HepG2 (cell line): Measurements from ENCODE around the gene INTS14.

Experiments used
- ATRX ChIP-seq: sonication (generic); formaldehyde crosslinking; IDR thresholded peaks from 2 replicates; pipeline ENCODE4 v1.4.0; 2020; ENCODE audit warnings: missing genetic modification reagents, borderline replicate concordance
- EP300 ChIP-seq, 3 experiments: sonication (generic) in 1 of 3; formaldehyde crosslinking in 1 of 3; IDR thresholded peaks; 2 replicates each; pipeline versions ENCODE4 v1.5.1 to v1.6.1; 2011 to 2020; ENCODE audit warnings: low read depth in 2 of 3, low read length in 2 of 3, borderline replicate concordance in 1 of 3, improper control_type of control experiment in 1 of 3, mild to moderate bottlenecking in 1 of 3, missing genetic modification reagents in 1 of 3, moderate library complexity in 1 of 3
- MATR3 ChIP-seq: sonication (generic); formaldehyde crosslinking; IDR thresholded peaks from 2 replicates; pipeline ENCODE4 v1.4.0; 2020; ENCODE audit warnings: missing genetic modification reagents
- PHF8 ChIP-seq: sonication (generic); formaldehyde crosslinking; IDR thresholded peaks from 2 replicates; pipeline ENCODE4 v1.5.0; 2020; ENCODE audit warnings: missing genetic modification reagents
- POLR2A ChIP-seq, 2 experiments: IDR thresholded peaks; 2 replicates each; pipeline ENCODE4 v1.6.1; 2011; ENCODE audit warnings: low read depth in 2 of 2, low read length in 2 of 2, mild to moderate bottlenecking in 1 of 2, moderate library complexity in 1 of 2; ENCODE audit not compliant: insufficient read depth in 1 of 2
- TCF7L2 ChIP-seq: IDR thresholded peaks from 2 replicates; pipeline ENCODE4 v1.6.1; 2011; ENCODE audit warnings: mild to moderate bottlenecking, low read depth, low read length, moderate library complexity
- ZBTB38 ChIP-seq: sonication (generic); formaldehyde crosslinking; IDR thresholded peaks from 2 replicates; pipeline ENCODE4 v1.5.1; 2020; ENCODE audit warnings: mild to moderate bottlenecking, missing genetic modification reagents
- ZNF207 ChIP-seq: fragments of 450-650 bp; IDR thresholded peaks from 2 replicates; pipeline ENCODE4 v1.6.1; 2016; ENCODE audit warnings: antibody characterized with exemption, borderline replicate concordance
- ZNF446 ChIP-seq: sonication (generic); formaldehyde crosslinking; IDR thresholded peaks from 2 replicates; pipeline ENCODE4 v1.5.0; 2020; ENCODE audit warnings: mild to moderate bottlenecking, missing genetic modification reagents
- ZNF766 ChIP-seq: sonication (generic); formaldehyde crosslinking; IDR thresholded peaks from 2 replicates; pipeline ENCODE4 v1.5.0; 2020; ENCODE audit warnings: missing genetic modification reagents, borderline replicate concordance
- TF ChIP-seq, protein P1 (sequence below): sonication (generic); formaldehyde crosslinking; IDR thresholded peaks from 2 replicates; pipeline ENCODE4 v1.4.0; 2020; ENCODE audit warnings: missing genetic modification reagents
- TF ChIP-seq, protein P2 (sequence below): sonication (generic); formaldehyde crosslinking; IDR thresholded peaks from 2 replicates; pipeline ENCODE4 v1.5.0; 2020; ENCODE audit warnings: mild to moderate bottlenecking, missing genetic modification reagents, moderate library complexity

DNA sequence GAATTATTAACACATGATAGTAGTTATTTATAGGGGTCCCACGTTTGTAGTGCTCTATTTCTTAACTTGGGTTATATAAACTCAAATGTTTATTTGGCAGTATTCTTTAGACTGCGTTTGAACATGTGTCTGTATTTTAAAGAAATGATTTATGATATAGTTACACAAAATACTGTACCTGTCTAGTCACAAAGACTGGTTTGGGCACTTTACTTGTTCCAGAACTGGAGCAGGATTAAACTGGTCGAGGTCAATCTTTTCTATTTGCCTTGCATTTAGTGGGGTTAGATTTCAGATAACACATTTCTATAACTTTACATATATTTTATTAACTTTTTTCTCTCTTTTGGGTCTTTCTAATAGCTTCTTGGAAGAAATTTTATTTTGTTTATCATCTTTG lies 41.2 kb downstream of the INTS14 start:
- no peak for TF ChIP-seq ZNF766
- TF ChIP-seq ZBTB38 (CRISPR knock-in tag): no peak
- no peak for TF ChIP-seq TCF7L2
- TF ChIP-seq, protein P1, sequence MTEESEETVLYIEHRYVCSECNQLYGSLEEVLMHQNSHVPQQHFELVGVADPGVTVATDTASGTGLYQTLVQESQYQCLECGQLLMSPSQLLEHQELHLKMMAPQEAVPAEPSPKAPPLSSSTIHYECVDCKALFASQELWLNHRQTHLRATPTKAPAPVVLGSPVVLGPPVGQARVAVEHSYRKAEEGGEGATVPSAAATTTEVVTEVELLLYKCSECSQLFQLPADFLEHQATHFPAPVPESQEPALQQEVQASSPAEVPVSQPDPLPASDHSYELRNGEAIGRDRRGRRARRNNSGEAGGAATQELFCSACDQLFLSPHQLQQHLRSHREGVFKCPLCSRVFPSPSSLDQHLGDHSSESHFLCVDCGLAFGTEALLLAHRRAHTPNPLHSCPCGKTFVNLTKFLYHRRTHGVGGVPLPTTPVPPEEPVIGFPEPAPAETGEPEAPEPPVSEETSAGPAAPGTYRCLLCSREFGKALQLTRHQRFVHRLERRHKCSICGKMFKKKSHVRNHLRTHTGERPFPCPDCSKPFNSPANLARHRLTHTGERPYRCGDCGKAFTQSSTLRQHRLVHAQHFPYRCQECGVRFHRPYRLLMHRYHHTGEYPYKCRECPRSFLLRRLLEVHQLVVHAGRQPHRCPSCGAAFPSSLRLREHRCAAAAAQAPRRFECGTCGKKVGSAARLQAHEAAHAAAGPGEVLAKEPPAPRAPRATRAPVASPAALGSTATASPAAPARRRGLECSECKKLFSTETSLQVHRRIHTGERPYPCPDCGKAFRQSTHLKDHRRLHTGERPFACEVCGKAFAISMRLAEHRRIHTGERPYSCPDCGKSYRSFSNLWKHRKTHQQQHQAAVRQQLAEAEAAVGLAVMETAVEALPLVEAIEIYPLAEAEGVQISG (CRISPR knock-in tag): no peak
- TF ChIP-seq ZNF446: no peak
- no peak for TF ChIP-seq PHF8 (CRISPR knock-in tag)
- TF ChIP-seq EP300 (IDR thresholded peaks at IDR 0.05; ENCODE audit: low read depth in 2 of 2, low read length in 2 of 2): no peak
- TF ChIP-seq EP300 (CRISPR knock-in tag; IDR thresholded peaks at IDR 0.05; ENCODE audit: borderline replicate concordance): no peak
- no peak for TF ChIP-seq MATR3 (CRISPR knock-in tag)
- TF ChIP-seq, protein P2, sequence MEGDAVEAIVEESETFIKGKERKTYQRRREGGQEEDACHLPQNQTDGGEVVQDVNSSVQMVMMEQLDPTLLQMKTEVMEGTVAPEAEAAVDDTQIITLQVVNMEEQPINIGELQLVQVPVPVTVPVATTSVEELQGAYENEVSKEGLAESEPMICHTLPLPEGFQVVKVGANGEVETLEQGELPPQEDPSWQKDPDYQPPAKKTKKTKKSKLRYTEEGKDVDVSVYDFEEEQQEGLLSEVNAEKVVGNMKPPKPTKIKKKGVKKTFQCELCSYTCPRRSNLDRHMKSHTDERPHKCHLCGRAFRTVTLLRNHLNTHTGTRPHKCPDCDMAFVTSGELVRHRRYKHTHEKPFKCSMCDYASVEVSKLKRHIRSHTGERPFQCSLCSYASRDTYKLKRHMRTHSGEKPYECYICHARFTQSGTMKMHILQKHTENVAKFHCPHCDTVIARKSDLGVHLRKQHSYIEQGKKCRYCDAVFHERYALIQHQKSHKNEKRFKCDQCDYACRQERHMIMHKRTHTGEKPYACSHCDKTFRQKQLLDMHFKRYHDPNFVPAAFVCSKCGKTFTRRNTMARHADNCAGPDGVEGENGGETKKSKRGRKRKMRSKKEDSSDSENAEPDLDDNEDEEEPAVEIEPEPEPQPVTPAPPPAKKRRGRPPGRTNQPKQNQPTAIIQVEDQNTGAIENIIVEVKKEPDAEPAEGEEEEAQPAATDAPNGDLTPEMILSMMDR (CRISPR knock-in tag): no peak
- TF ChIP-seq POLR2A (IDR thresholded peaks at IDR 0.05; ENCODE audit: insufficient read depth in 1 of 2, low read depth in 2 of 2, low read length in 2 of 2): no peak
- no peak for TF ChIP-seq ATRX (CRISPR knock-in tag)
- TF ChIP-seq ZNF207: no peak
